Measurements from ENCODE around the gene ZNF784. TPM values are rescaled to one million over a fixed set of nuclear protein-coding genes. Genes with fewer than 3 reads are reported as not detected.

ZNF784 gene
- total and polyA plus RNA-seq, 2 of the 4 experiments (the other 2 are of a cell fraction) = 2.5 to 3.7 TPM

GRCh38 chr19:55660991-55661390 lies 36.6 kb upstream of the ZNF784 start:
- Histone ChIP-seq H2BK15ac (ENCODE audit: low read depth, low read length) (no peak overlapping the region), H4K20me1 (ENCODE audit: insufficient read depth, low read length) (peaks cover 90% of the 10 kb centered on the region)
- dilution Hi-C loops (cut with HindIII; ENCODE audit: low sequenced_read_pairs, unreplicated experiment) = no loop called here

More at GRCh38 chr19:55660991-55661390, 36.6 kb upstream of the ZNF784 start:
- H4K5ac ChIP-seq (ENCODE audit: low read depth, low read length) = no peak overlapping the region
- H4K8ac ChIP-seq (ENCODE audit: low read depth in 2 of 2, low read length in 2 of 2) = no peak overlapping the region
- H3K36me3 ChIP-seq (ENCODE audit: control insufficient read depth, insufficient read depth, low read length) = peaks cover 59% of the 10 kb centered on the region
- peaks cover 13% of the 10 kb centered on the region for H3K9me1 ChIP-seq (ENCODE audit: insufficient read depth, low read length)
- H3K9me3 ChIP-seq (ENCODE audit: control insufficient read depth, insufficient read depth, low read length) = no peaks in the 10 kb centered on the region
- peak overlapping the region; percentile 50 for H2AK9ac ChIP-seq (replicated peaks; ENCODE audit: low read depth, low read length, poor library complexity)
- no peak overlapping the region for H3K56ac ChIP-seq (ENCODE audit: extremely low read depth, insufficient read depth, low read length)
- H2BK120ac ChIP-seq (ENCODE audit: low read depth, low read length) = no peak overlapping the region
- intact Hi-C loops (cut with micrococcal nuclease) (no loop called here), in situ Hi-C loops (cut with MboI; ENCODE audit: low sequenced_read_pairs) (loop anchor here (25.0 kb wide), 2 partner anchors 1199 to 1524 kb away; partner anchors contain the start of genes CDC42EP5, CNOT3 and LENG9)
- no peak overlapping the region for H3K23ac ChIP-seq (ENCODE audit: low read depth, low read length)
- H3K4me2 ChIP-seq (ENCODE audit: low read depth, low read length) = no peak overlapping the region
- no peak overlapping the region for H4K91ac ChIP-seq (ENCODE audit: insufficient read depth, low read depth, low read length)
- no peak for ATAC-seq (ENCODE audit: low read depth)
- H2BK5ac ChIP-seq (ENCODE audit: low read depth, low read length, poor library complexity, severe bottlenecking) = no peak overlapping the region
- no peaks in the 10 kb centered on the region for H3K27me3 ChIP-seq (ENCODE audit: control insufficient read depth, insufficient read depth, low read length)
- TF ChIP-seq BHLHE40 (IDR thresholded peaks at IDR 0.05; ENCODE audit: low read depth, low read length) (no peak), POLR2A (IDR thresholded peaks at IDR 0.05; ENCODE audit: low read depth, low read length) (no peak)
- H3K79me1 ChIP-seq (ENCODE audit: low read depth in 1 of 2, low read length in 2 of 2) = peaks cover 12 to 52% of the 10 kb centered on the region in 2 experiments
- no peak overlapping the region for H2BK20ac ChIP-seq (ENCODE audit: low read depth, low read length)
- 33% methylated on average over 1 of the region's 16 CpGs; no CpG with 5 or more reads in 1 of the 2 experiments for WGBS, 2 experiments (ENCODE audit: extremely low coverage in 2 of 2, insufficient read length in 1 of 2)
- H3K4ac ChIP-seq (ENCODE audit: low read depth, low read length) = no peak overlapping the region
- no peak overlapping the region for H3K14ac ChIP-seq (replicated peaks; ENCODE audit: low read depth, low read length)
- H3K4me3 ChIP-seq (ENCODE audit: insufficient read depth, low read depth, low read length) = no peak overlapping the region
- H3K4me1 ChIP-seq (ENCODE audit: control insufficient read depth, insufficient read depth, low read length) = peaks cover 10% of the 10 kb centered on the region
- ChIA-PET POLR2A (ENCODE audit: unreplicated experiment) (no interaction called here), CTCF (no interaction called here)
- DNase-seq = no peak
- no peak overlapping the region for H3K27ac ChIP-seq (ENCODE audit: insufficient read depth, low read length)
- no TSS peak for BruUV-seq (replicated peaks)
- no peak overlapping the region for H2AFZ ChIP-seq (replicated peaks; ENCODE audit: low read length, poor library complexity)
- H3K18ac ChIP-seq (ENCODE audit: low read depth, low read length) = no peak overlapping the region
- H3K9ac ChIP-seq (ENCODE audit: low read depth, low read length) = no peak overlapping the region
- H2AK5ac ChIP-seq (ENCODE audit: low read depth, low read length) = no peak overlapping the region

Measured in IMR-90 (cell line).